Stimulated activated CD4-positive, alpha-beta T cell treated with anti-CD3 and anti-CD28 coated beads, TNF-alpha, amount 100 ng/mL, for 4 hours (primary cell): Measurements from ENCODE around the gene MSH6.
"Not testable (repeated sequence)": the region's sequence is repeated elsewhere in the genome, so short reads cannot be mapped to it uniquely, and the experiment has no call there.

Experiments
- DNase-seq, 3 experiments: peaks; one replicate each; pipeline ENCODE4 v3.0.0-alpha.2; 2020; ENCODE audit warnings: low read depth in 3 of 3

The MSH6 gene

DNA sequence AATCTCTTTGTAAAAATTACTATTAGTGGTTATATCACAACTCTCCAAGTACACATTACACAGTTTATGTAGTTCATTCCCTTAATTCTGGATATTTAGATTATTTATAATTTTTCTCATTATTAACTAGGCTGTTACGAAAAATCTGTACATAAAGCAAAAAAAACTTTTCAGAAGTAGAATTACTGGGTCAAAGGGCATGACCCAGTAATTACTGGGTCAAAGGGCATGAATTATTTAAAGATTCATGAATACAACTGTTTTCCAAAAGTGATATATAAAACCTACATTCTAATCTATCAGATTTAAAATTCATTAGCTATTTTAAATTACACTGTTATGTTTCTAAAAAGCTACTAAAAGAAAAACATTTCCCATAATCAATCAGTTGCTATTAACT, 55.3 kb downstream of the MSH6 start:
- no peak for DNase-seq

DNA sequence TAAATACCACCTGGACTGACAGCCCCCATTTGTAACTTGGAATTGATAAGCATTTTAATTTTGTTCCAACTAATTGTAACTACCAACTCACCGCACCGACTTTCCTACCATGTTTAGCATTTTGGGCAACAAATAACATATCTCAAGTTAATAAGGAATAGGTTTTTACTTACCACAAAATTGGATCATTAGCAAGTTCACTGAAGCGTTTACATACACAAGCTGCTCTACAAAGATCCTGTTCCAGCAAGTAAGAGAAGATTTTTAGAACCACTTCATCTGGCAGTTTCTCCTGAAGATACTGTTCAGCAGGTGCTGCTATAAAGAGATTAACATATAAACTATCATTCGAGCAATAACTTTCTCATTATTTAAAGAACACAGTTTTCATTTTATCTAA, 55.7 kb downstream of the MSH6 start:
- no peak for DNase-seq

DNA sequence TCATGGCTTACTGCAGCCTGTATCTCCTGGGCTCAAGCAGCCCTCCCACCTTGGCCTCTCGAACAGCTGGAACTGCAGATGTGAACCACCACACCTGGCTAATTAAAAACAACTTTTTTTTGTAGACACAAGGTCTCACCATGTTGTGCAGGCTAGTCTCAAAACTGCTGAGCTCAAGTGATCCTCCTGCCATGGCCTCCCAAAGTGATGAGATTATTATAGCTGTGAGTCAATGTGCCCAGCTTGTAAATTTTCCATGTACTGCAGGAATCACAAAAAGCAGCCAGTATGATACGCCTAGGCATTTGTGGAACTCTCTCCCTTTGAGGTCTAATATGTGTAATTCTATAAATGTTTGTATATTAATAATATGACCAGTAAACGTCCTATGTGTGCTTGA, 59.9 kb downstream of the MSH6 start:
- DNase-seq: no peak

DNA sequence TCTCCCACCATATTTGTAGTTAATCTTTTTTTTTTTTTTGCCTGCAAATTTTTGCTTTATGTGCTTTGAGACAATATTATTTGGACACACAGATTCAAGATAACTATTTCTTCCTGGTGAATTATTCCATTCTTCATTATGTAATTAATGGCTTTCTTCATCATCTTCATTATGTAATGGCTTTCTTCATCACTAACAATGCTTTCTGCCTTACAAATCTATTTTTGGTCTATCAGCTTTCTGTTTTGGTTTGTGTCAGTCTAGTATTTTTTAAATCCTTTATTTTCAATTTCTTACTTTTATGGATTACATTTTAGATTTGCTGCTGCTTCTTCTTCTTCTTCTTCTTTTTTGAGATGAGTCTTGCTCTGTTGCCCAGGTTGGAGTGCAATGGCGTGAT, 60.5 kb downstream of the MSH6 start:
- DNase-seq: no peak

DNA sequence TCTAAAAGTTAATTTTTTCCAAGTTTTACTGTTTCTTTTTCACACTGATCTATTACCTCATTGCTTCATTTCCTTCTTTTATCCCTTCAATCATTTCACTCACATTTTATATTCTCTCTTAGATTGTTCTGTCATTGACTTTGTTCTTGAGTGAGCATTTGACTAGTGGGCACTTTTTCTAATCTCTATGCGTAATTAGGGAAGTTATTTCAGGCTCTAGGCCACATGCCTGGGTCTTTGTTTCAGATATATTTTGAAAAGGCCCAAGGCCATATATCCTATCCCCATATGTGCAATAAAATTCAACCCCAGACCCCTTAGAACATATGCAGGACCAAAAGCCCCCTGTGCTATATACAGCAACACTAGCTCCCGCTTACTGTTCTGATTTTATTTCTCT, 61.2 kb downstream of the MSH6 start:
- DNase-seq: no peak

DNA sequence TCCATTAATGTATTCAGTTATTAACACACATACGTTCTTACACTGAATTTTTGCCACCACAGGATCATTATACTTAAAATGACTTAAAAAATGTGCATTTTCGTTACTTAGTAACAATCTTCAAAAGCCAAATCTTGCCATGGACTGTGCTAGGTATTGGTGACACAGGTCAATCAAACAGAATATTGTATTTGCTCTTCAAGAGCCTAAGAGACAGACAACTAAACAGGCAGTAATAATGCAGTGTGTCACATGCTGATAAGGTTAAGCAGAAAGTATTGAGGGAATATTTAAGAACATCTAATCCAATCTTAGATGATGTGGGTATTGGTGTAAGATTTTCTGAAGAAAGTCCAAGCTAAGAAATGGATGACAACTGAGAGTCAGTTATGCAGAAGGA, 66.4 kb downstream of the MSH6 start:
- DNase-seq: no peak

DNA sequence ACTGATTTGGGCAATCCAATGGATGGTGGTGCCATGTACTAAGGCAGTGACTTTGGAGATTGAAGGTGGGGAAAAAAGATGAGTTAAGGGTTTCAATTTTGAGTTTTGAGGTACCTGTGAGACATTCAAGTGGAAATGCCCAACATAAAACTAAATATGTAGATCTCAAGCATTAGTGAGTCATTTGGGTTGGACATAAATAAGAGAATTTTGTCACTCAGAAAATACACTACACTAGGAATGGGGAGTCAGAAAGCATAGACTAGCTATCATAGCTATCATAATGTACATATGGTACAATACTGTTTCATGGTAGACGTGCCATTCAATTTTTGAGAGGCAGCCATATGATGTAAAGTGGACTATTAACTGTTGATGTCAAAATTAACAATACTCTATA, 67.3 kb downstream of the MSH6 start:
- no peak for DNase-seq

DNA sequence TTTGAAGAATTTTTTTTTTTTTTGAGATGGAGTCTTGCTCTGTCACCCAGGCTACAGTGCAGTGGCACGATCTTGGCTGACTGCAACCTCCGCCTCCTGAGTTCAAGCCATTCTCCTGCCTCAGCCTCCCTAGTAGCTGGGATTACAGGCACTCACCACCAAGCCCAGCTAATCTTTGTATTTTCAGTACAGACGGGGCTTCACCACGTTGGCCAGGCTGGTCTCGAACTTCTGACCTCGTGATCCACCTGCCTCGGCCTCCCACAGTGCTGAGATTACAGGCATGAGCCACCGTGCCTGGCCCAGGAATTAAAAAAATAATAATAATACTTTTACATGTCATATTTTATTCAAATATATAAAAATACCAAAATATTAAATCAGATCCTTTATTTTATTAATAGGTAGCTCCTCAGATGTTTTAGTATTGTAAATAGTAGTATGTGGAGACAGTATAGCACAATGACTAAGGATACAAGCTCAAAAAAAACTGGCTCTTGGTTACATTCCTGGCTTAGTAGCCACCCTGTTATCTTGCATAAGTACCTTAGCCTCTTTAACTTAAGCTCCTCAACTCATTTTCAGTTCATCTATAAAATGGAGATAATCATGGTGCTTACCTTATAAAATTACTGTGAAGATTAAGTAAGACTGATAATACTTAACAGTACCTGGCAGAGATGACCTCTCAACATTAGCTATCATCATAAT, 70.3 kb downstream of the MSH6 start:
- not testable (repeated sequence) for DNase-seq
